CD4-positive, alpha-beta memory T cell (primary cell): ENCODE results near the gene RPIA. TPM values are rescaled to one million over a fixed set of nuclear protein-coding genes. Genes with fewer than 3 reads are reported as not detected.
A peak's percentile ranks its signal among the peaks of the same experiment; 100 is the strongest.

Source experiments
- CTCF ChIA-PET: fragments of 350-600 bp; sonication (Branson Sonifier 250); formaldehyde crosslinking; loops from one replicate; lab custom pipeline; 2021; ENCODE audit warnings: inconsistent platforms; ENCODE audit not compliant: partially characterized antibody; lab: Charles Lee
- POLR2A ChIA-PET: fragments of 350-600 bp; sonication (Branson Sonifier 250); formaldehyde crosslinking; loops from one replicate; lab custom pipeline; 2021; ENCODE audit not compliant: partially characterized antibody; lab: Charles Lee
- DNase-seq, 5 donors: peaks; one replicate each; pipeline versions ENCODE4 v3.0.0 to v3.0.0-alpha.2; 2020 to 2022; ENCODE audit warnings: mixed read lengths in 1 of 5
- H3K27ac ChIP-seq: one replicate; pipeline ENCODE4 v1.7.0; 2013; ENCODE audit warnings: low read depth, low read length
- H3K27me3 ChIP-seq: 2 replicates; pipeline ENCODE4 v1.7.0; 2013; ENCODE audit warnings: mild to moderate bottlenecking, low read length, moderate library complexity; ENCODE audit not compliant: insufficient read depth
- H3K36me3 ChIP-seq: 2 replicates; pipeline ENCODE4 v1.7.0; 2013; ENCODE audit warnings: mild to moderate bottlenecking, low read length, moderate library complexity; ENCODE audit not compliant: insufficient read depth
- H3K4me1 ChIP-seq: 2 replicates; pipeline ENCODE4 v1.7.0; 2013; ENCODE audit warnings: mild to moderate bottlenecking, low read length, moderate library complexity; ENCODE audit not compliant: insufficient read depth
- H3K4me3 ChIP-seq, 2 donors: one replicate each; pipeline ENCODE4 v1.7.0; 2013; ENCODE audit warnings: low read length in 2 of 2, mild to moderate bottlenecking in 1 of 2
- H3K9me3 ChIP-seq, 2 donors: one replicate each; pipeline ENCODE4 v1.7.0; 2013; ENCODE audit warnings: low read length in 2 of 2, control low read depth in 1 of 2; ENCODE audit not compliant: control insufficient read depth in 1 of 2
- H3K27ac Mint-ChIP-seq, 7 donors: one replicate each; pipeline ENCODE4 v1.8.0; 2020 to 2021; ENCODE audit warnings: mixed read lengths in 7 of 7, mild to moderate bottlenecking in 6 of 7, inconsistent platforms in 3 of 7, moderate library complexity in 3 of 7
- H3K27me3 Mint-ChIP-seq, 2 donors: one replicate each; pipeline ENCODE4 v1.8.0; 2020 to 2021; ENCODE audit warnings: mixed read lengths in 2 of 2
- H3K36me3 Mint-ChIP-seq, 2 donors: one replicate each; pipeline ENCODE4 v1.8.0; 2020 to 2021; ENCODE audit warnings: mixed read lengths in 2 of 2, inconsistent platforms in 1 of 2, mild to moderate bottlenecking in 1 of 2
- H3K4me1 Mint-ChIP-seq, 4 donors: one replicate each; pipeline ENCODE4 v1.8.0; 2020 to 2021; ENCODE audit warnings: mixed read lengths in 4 of 4, mild to moderate bottlenecking in 1 of 4
- H3K4me3 Mint-ChIP-seq, 8 donors: one replicate each; pipeline ENCODE4 v1.8.0; 2020 to 2021; ENCODE audit warnings: mixed read lengths in 8 of 8, mild to moderate bottlenecking in 7 of 8, moderate library complexity in 6 of 8, inconsistent platforms in 3 of 8
- H3K9me3 Mint-ChIP-seq, 8 donors: one replicate each; pipeline ENCODE4 v1.8.0; 2020 to 2021; ENCODE audit warnings: mixed read lengths in 8 of 8, mild to moderate bottlenecking in 5 of 8, inconsistent platforms in 3 of 8, moderate library complexity in 1 of 8
- intact Hi-C: fragments of 100-400 bp; cut with micrococcal nuclease; formaldehyde crosslinking; loops from one replicate; pipeline ENCODE4 v1.15.1; 2023
- polyA plus RNA-seq, 2 donors: library from polyadenylated mRNA; unstranded; fragments of 300-500 nt; fragmentation: Illumina TruSeq; gene quantifications; one replicate each; pipeline ENCODE4 v1.2.3, GENCODE V29; 2021
- total RNA-seq, 2 experiments: library from RNA; stranded (reverse); gene quantifications; one replicate each; pipeline ENCODE4 v1.2.3, GENCODE V29; 2021

Gene RPIA
- total and polyA plus RNA-seq, 4 experiments from 2014 or later, result 20.9 to 44.5 (median 33.7) TPM

DNA sequence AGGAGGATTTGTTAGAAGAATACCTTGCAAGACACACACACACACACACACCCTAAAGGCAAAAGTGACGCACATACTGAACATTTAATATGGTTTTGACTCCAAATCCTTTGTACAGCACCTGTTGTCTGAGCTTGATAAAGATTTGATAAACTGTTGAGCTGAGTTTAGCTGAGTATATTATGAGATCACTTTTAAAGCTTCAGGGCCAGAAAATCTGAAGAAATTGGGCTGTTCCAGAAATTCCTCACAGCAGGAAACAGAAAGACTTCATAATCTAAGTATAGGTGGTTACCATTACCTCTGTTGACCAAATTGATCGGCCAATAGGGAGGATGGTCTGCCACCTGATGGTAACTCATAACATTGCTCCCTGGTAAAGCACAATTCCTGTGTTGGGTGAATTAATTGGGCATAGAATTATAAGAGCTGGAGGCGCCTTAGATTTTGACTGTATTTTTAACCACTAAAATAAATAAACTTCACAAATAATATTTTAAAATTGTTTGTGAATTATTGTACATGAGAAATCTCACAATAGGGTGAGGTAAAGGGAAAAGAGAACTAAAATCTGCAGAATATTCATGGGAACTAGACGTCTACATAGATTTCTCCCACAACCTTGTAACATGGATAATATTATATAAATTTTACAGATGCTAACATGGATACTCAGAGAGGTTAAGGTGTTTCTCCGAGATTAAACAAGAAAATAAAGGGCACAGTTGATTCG is 21.8 kb upstream of the RPIA start:
- CTCF ChIA-PET, result interaction anchor here (0.7 to 10.7 kb wide), 14 partner anchors 8 to 609 kb away, joined by 3 to 137 read pairs (median 3); no protein-coding TSS in a partner anchor
- intact Hi-C loops, result loop anchor here (1.0 to 5.0 kb wide), 2 partner anchors 42 to 78 kb away; partner anchors contain the start of gene EIF2AK3

DNA sequence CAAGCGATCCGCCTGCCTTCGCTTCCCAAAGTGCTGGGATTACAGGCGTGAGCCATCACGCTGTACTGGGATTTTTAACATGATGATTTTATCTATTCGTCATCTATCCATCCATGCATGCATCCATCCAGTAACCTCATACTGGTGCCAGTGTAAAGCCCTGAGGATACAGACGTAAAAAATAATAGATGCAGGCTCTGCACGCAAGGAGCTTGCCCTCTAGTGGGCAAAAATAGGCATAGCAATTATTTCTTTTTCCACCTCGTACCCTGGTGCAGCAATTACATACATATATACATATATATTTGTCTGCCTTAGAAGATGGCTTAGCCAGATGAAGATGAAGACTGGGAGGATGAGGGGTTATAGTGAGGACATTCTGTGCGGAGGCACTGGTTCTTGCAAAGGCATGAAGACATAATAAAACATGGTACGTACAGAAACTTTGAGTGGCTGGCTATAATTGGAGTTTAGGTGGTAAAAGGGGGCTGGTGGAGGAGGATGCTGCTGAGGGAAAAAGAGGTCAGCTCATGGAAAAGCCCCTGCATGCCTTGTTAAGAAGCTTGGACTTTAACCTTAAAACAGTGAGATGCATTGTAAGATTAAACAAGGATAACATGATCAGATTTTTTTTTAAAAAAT is 19.6 kb upstream of the RPIA start:
- Mint-ChIP-seq H3K27ac (peak overlapping the region in 2 of 7 donors; percentile 3 to 65), H3K36me3 (no peaks in the 10 kb centered on the region), H3K4me3 (no peak overlapping the region), H3K27me3 (no peaks in the 10 kb centered on the region), H3K4me1 (peaks cover 0 to 2% (median 0%) of the 10 kb centered on the region in 4 donors), H3K9me3 (no peaks in the 10 kb centered on the region)
- no peaks in the 10 kb centered on the region for H3K4me1 ChIP-seq
- no peak overlapping the region for H3K27ac ChIP-seq
- H3K4me3 ChIP-seq, result no peak overlapping the region
- H3K27me3 ChIP-seq, result no peaks in the 10 kb centered on the region
- H3K9me3 ChIP-seq, result no peaks in the 10 kb centered on the region
- peak in 4 of 5 donors; percentile 33 to 52 (median 43) for DNase-seq
- no peaks in the 10 kb centered on the region for H3K36me3 ChIP-seq
- intact Hi-C loops, result no loop called here
- CTCF ChIA-PET, result interaction anchor here (0.7 to 10.7 kb wide), 22 partner anchors 8 to 612 kb away, joined by 3 to 137 read pairs (median 4); partner anchors contain the start of gene RPIA
- POLR2A ChIA-PET, result no interaction called here

More for the DNA sequence above, 21.8 kb upstream of the RPIA start:
- no peaks in the 10 kb centered on the region for H3K27me3 Mint-ChIP-seq
- no peaks in the 10 kb centered on the region for H3K36me3 ChIP-seq
- DNase-seq, result peak in 3 of 5 donors; percentile 11 to 20 (median 19)
- no peaks in the 10 kb centered on the region for H3K9me3 ChIP-seq
- H3K4me1 ChIP-seq, result no peaks in the 10 kb centered on the region
- no peak overlapping the region for H3K27ac ChIP-seq
- H3K36me3 Mint-ChIP-seq, result no peaks in the 10 kb centered on the region
- no peak overlapping the region for H3K4me3 ChIP-seq
- POLR2A ChIA-PET, result no interaction called here
- no peaks in the 10 kb centered on the region for H3K27me3 ChIP-seq
- peaks cover 0 to 2% (median 0%) of the 10 kb centered on the region in 4 donors for H3K4me1 Mint-ChIP-seq
- no peaks in the 10 kb centered on the region for H3K9me3 Mint-ChIP-seq
- H3K4me3 Mint-ChIP-seq, result no peak overlapping the region
- no peak overlapping the region for H3K27ac Mint-ChIP-seq

DNA sequence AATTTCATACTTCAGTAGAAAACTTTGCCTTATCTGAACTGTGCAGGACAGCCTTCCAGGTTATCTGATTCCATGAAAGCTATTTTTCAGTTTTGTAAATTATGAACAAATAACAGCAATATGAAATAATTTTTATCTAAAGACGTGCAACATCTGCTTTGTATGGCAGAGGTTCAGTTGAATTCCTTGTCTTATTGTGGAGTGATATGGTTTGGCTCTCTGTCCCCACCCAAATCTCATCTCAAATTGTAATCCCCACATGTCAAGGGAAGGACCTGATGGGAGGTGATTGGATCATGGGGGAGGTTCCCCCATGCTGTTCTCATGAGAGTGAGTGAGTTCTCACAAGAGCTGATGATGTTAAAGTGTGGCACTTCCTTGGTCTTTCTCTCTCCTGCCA is 18.1 kb upstream of the RPIA start:
- CTCF ChIA-PET, result interaction anchor here (0.9 to 10.7 kb wide), 9 partner anchors 10 to 121 kb away, joined by 3 to 137 read pairs (median 9); no protein-coding TSS in a partner anchor

DNA sequence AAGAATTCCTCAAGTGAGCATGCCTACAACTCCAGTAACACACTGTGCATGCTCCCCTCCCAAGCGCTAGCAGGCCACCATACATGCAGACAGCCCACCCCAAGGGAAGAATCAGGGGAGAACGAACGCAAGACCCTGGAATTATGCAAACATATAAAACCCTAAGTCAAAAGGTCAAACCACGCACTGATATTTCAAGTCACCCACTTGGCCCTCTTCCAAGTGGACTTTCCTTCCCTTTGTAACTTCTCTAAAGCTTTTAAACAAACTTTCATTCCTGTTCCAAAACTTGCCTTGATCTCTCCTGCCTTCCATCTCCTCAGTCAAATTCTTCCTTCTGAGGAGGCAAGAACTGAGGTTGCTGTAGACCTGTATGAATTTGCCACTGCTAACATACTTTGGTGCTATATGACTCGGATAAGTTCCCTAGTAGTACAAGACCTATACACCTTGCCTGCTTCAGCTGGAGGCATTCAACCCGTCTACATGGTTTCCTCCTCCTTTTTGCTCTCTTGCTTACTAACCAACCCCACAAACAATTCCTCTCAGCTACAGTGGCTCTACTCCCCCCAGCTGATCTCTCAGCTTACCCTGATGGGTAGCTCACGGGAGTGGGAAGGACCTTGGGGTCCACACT is 11.1 kb upstream of the RPIA start:
- Mint-ChIP-seq H3K9me3 (peaks cover 0 to 19% (median 11%) of the 10 kb centered on the region in 8 donors), H3K27ac (no peak overlapping the region), H3K27me3 (no peaks in the 10 kb centered on the region), H3K4me1 (no peaks in the 10 kb centered on the region), H3K4me3 (no peak overlapping the region), H3K36me3 (peaks cover 2 to 12% of the 10 kb centered on the region in 2 donors)
- ChIA-PET CTCF (interaction anchor here (0.7 to 1.1 kb wide), 2 partner anchors 9 to 69 kb away, joined by 3 read pairs; no protein-coding TSS in a partner anchor), POLR2A (interaction anchor here (1.0 kb wide), 1 partner anchor 12 kb away, joined by 3 read pairs; the partner anchor contains the start of gene RPIA)
- Histone ChIP-seq H3K4me1 (no peaks in the 10 kb centered on the region), H3K9me3 (peaks cover 0 to 3% of the 10 kb centered on the region in 2 donors), H3K4me3 (no peak overlapping the region), H3K36me3 (no peaks in the 10 kb centered on the region), H3K27me3 (no peaks in the 10 kb centered on the region), H3K27ac (no peak overlapping the region)
- intact Hi-C loops, result no loop called here
- DNase-seq, result no peak

More for the DNA sequence above, 18.1 kb upstream of the RPIA start:
- DNase-seq, result no peak
- H3K27ac ChIP-seq, result no peak overlapping the region
- Mint-ChIP-seq H3K27ac (no peak overlapping the region), H3K4me1 (peaks cover 0 to 2% (median 0%) of the 10 kb centered on the region in 4 donors), H3K27me3 (no peaks in the 10 kb centered on the region), H3K9me3 (no peaks in the 10 kb centered on the region), H3K4me3 (no peak overlapping the region), H3K36me3 (no peaks in the 10 kb centered on the region)
- H3K36me3 ChIP-seq, result no peaks in the 10 kb centered on the region
- H3K4me1 ChIP-seq, result no peaks in the 10 kb centered on the region
- POLR2A ChIA-PET, result no interaction called here
- no peaks in the 10 kb centered on the region for H3K9me3 ChIP-seq
- H3K27me3 ChIP-seq, result no peaks in the 10 kb centered on the region
- intact Hi-C loops, result no loop called here
- H3K4me3 ChIP-seq, result no peak overlapping the region

DNA sequence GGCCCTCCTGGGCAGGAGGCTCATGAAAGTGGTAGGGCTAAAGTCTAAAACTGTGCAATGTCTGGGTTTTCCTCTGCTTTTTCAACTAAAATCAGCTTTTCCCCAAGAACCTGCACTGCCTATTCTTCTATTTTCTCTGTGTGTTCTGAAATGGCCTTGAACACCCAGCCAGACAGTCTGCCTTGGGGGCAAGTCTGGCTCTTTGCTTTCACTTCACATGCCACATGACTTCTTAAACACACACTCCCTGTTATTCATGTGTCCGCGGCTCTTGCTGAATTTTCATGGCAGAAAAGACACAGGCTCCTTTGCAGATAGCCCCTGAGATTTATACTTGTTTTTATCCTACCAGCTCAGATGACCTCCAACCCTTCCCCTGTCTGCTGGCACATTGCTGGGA is 10.6 kb upstream of the RPIA start:
- no peak overlapping the region for H3K27ac ChIP-seq
- CTCF ChIA-PET, result interaction anchor here (0.6 to 1.1 kb wide), 3 partner anchors 9 to 70 kb away, joined by 3 to 4 read pairs (median 3); no protein-coding TSS in a partner anchor
- Mint-ChIP-seq H3K27ac (no peak overlapping the region), H3K36me3 (peaks cover 2 to 12% of the 10 kb centered on the region in 2 donors), H3K9me3 (peaks cover 0 to 20% (median 12%) of the 10 kb centered on the region in 8 donors), H3K4me3 (no peak overlapping the region), H3K27me3 (no peaks in the 10 kb centered on the region), H3K4me1 (no peaks in the 10 kb centered on the region)
- DNase-seq, result no peak
- no peak overlapping the region for H3K4me3 ChIP-seq
- H3K27me3 ChIP-seq, result no peaks in the 10 kb centered on the region
- POLR2A ChIA-PET, result no interaction called here
- no peaks in the 10 kb centered on the region for H3K36me3 ChIP-seq
- peaks cover 0 to 3% of the 10 kb centered on the region in 2 donors for H3K9me3 ChIP-seq
- intact Hi-C loops, result no loop called here
- H3K4me1 ChIP-seq, result no peaks in the 10 kb centered on the region

DNA sequence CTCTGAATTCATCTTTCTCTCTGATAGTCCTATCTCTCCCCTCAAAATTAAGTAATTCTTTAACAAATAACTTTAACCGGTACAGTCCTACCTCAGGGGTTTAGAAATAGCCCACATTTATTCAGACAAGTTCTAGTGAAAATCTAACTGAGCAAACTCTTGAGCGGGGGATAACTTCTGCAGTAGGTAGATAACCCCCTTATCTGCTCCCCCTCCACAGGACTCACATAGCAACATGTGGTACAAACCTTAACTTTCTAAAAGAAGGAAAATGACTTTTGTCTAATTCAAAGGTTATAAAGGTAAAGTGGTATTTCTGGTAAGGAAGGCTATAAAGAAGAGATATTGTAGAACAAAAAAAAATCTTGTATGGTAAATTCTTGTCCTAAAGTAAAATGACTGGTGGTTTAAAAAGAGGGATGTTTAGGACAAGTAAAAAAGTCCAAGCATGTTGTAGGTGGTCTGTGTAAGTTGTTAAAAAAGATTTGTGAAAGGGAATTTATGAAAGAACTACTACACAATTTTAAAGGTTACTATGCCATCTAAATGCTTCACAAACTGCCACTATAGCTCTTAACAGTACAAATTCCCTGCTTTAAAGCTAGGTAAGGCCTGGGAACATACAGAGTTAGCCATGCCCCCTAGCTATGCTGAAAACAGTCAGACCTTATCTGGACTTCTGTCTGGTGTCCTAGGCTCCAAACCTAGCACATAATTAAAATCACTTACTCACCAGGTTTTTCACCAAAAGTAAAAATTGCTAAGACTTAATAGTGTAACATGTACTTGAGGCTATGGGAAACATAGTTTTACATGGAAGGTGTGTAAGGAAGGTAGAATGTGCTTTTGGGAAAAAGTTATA is 8.1 kb upstream of the RPIA start:
- intact Hi-C loops, result no loop called here
- no peak overlapping the region for H3K4me3 ChIP-seq
- ChIA-PET CTCF (interaction anchor here (1.1 to 1.8 kb wide), 2 partner anchors 9 to 14 kb away, joined by 3 to 4 read pairs; no protein-coding TSS in a partner anchor), POLR2A (no interaction called here)
- H3K4me3 Mint-ChIP-seq, result no peak overlapping the region
- H3K4me1 ChIP-seq, result no peaks in the 10 kb centered on the region
- H3K4me1 Mint-ChIP-seq, result no peaks in the 10 kb centered on the region
- DNase-seq, result no peak
- no peak overlapping the region for H3K27ac Mint-ChIP-seq
- peaks cover 0 to 3% of the 10 kb centered on the region in 2 donors for H3K9me3 ChIP-seq
- no peak overlapping the region for H3K27ac ChIP-seq
- no peaks in the 10 kb centered on the region for H3K27me3 Mint-ChIP-seq
- H3K27me3 ChIP-seq, result no peaks in the 10 kb centered on the region
- peaks cover 4 to 22% of the 10 kb centered on the region in 2 donors for H3K36me3 Mint-ChIP-seq
- H3K36me3 ChIP-seq, result no peaks in the 10 kb centered on the region
- H3K9me3 Mint-ChIP-seq, result peaks cover 0 to 20% (median 12%) of the 10 kb centered on the region in 8 donors
